SJSA1 (cell line): ENCODE data around the gene TUBGCP6. TPM values are rescaled to one million over a fixed set of nuclear protein-coding genes. Genes with fewer than 3 reads are reported as not detected.

Experiments
- DNase-seq, 2 experiments: peaks; one replicate each; pipeline ENCODE4 v3.0.0-alpha.2; 2015 to 2020; ENCODE audit warnings: low spot score in 2 of 2, low read depth in 1 of 2
- H3K27ac ChIP-seq: fragments of 250-450 bp; sonication (Bioruptor Pico); 2 replicates; pipeline ENCODE4 v1.5.1; 2020; ENCODE audit warnings: mild to moderate bottlenecking, moderate library complexity
- H3K27me3 ChIP-seq: fragments of 250-450 bp; sonication (Bioruptor Pico); replicated peaks from 2 replicates; pipeline ENCODE4 v1.5.1; 2020; ENCODE audit warnings: mild to moderate bottlenecking, moderate library complexity
- H3K36me3 ChIP-seq: fragments of 250-450 bp; sonication (Bioruptor Pico); 2 replicates; pipeline ENCODE4 v1.5.1; 2020; ENCODE audit warnings: mild to moderate bottlenecking
- H3K4me1 ChIP-seq: fragments of 250-450 bp; sonication (Bioruptor Pico); replicated peaks from 2 replicates; pipeline ENCODE4 v1.6.1; 2021; ENCODE audit warnings: mild to moderate bottlenecking
- H3K4me3 ChIP-seq: fragments of 250-450 bp; sonication (Bioruptor Pico); 2 replicates; pipeline ENCODE4 v1.5.1; 2020; ENCODE audit warnings: mild to moderate bottlenecking
- H3K9me3 ChIP-seq: fragments of 250-450 bp; sonication (Bioruptor Pico); replicated peaks from 2 replicates; pipeline ENCODE4 v1.5.1; 2020; ENCODE audit warnings: mild to moderate bottlenecking
- total RNA-seq: library from RNA; depleted of rRNA; stranded (reverse); fragments of >200 nt; shearing (Covaris generic); gene quantifications from 2 replicates; pipeline ENCODE4 v1.2.3, GENCODE V29; 2014

The TUBGCP6 gene
- total RNA-seq, 1 experiment from 2014 or later: 17.4 TPM

DNA sequence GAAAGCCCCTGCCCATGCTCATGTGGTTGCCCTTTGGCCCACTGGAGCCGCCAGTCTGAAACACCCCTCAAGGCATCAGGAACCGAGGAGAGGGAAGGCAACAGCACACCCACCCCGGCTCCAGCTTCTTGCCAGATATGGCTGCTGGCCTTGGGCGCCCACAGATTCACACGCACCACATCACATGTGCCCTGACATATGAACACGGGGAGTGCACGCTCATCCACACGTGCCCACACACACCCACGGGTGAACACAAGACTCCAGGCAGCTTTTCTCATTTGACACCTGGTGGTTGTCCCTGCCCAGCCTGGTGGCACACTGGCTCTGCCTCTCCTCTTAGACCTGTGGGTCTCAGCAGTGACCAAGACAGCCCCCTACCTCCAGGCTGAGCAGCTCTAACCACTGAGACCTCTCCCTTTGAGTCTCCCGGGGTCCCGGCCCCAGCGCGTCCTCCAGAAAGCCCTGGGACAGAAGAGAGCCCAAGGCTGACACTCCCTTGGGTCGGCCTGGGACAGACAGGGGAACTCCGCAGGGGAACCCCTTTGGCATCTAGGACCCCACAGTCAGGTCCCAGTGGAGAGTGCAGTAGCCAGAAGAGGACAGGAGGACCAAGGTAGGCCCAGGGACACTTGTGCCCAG, 19.4 kb upstream of the TUBGCP6 start:
- Histone ChIP-seq H3K36me3 (no peaks in the 10 kb centered on the region), H3K27me3 (peaks cover 36% of the 10 kb centered on the region), H3K4me1 (peaks cover 11% of the 10 kb centered on the region), H3K9me3 (peaks cover 9% of the 10 kb centered on the region), H3K4me3 (no peak overlapping the region), H3K27ac (no peak overlapping the region)
- DNase-seq: no peak

DNA sequence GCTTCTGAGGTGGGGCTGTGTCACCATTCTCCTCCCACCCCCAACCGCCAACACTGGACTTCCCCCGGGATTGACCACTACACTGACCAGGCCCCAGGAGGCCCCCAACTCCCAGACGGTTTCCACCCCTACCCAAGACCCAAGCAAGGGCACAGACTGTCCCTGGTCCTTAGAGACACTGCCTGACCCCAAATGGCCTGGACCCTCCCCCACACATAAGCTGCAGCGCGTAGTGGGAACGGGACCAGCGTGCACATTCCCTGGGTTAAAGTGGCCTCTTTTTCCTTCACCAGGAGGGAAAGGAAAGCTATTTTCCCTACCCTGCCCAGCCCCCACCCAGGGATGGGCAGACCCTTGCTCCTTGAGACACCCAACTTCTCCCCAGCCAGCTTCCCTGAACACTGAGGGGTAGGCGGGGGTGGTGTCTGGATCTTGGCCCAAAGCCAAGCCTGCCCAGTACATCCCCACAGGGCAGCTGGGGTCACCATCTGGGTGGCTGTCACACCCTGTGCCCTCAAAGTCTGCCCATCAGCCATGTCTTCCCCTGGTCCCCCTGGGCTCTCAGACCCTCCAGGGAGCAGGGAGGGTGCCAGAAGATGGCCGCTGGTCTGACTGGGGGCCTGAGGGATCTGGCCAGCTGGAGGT, 18.3 kb upstream of the TUBGCP6 start:
- Histone ChIP-seq H3K36me3 (no peaks in the 10 kb centered on the region), H3K4me1 (peaks cover 11% of the 10 kb centered on the region), H3K4me3 (no peak overlapping the region), H3K27me3 (peaks cover 26% of the 10 kb centered on the region), H3K9me3 (peaks cover 9% of the 10 kb centered on the region), H3K27ac (no peak overlapping the region)
- DNase-seq: no peak

- peaks cover 22% of the 10 kb centered on the region for H3K27me3 ChIP-seq
- no peak overlapping the region for H3K27ac ChIP-seq
- peaks cover 11% of the 10 kb centered on the region for H3K4me1 ChIP-seq
- no peaks in the 10 kb centered on the region for H3K36me3 ChIP-seq
- H3K4me3 ChIP-seq: no peak overlapping the region
- H3K9me3 ChIP-seq: peaks cover 9% of the 10 kb centered on the region
- DNase-seq: no peak
Measured at GRCh38 chr22:50262460-50262911, 17.7 kb upstream of the TUBGCP6 start.

- DNase-seq: no peak
Measured at GRCh38 chr22:50261615-50262459, 17.0 kb upstream of the TUBGCP6 start, which contains the start of gene MAPK12. Gene MAPK12 (minus strand): TSS chr22:50261683. CDS start chr22:50261509, 174 bp downstream.

DNA sequence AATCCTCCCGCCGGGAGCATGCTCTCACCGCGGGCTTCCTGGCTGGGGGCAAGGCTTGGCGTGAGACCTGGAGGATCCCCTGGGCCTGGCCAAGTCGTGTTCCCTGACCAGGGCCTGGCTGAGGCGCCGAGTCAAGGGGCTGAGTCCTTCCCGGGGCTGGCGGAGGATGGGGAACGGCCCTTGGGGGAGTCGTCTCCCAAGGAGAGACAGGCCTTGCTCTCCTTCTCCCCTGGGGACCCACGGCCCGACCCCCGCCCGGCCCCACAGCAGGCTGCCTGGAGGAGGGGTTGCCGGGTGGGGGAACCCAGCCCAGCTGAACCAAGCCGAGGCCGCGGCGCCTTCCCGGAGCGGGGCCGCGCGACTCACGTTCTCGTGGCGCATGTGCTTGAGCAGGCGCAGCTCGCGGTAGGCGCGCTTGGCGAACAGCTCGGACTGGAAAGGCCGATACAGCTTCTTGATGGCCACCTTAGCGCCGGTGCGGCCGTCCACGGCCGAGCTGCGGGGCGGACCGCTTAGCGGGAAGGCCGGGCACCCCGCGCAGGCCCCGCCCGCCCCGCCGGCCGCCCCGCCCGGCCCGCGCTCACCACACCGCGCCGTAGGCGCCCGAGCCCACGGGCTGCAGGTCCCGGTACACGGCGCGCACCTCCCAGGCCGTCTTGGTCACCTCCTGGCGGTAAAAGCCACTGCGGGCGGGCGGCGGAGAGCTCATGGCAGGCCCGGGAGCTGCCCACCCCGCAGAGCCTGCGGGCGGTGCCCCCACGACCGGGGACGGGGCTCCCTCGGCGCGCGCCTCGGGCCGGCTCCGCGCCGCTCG, 16.2 kb upstream of the TUBGCP6 start:
- Histone ChIP-seq H3K9me3 (no peaks in the 10 kb centered on the region), H3K27me3 (peaks cover 22% of the 10 kb centered on the region), H3K27ac (no peak overlapping the region), H3K4me1 (peaks cover 11% of the 10 kb centered on the region), H3K4me3 (peak overlapping the region; percentile 35), H3K36me3 (no peaks in the 10 kb centered on the region)
- DNase-seq: peak in 1 of 2 experiments; percentile 22

More at GRCh38 chr22:50261615-50262459, 17.0 kb upstream of the TUBGCP6 start, which contains the start of gene MAPK12:
- peak within 1 kb of the TSS; percentile 35 for H3K4me3 ChIP-seq
- H3K27me3 ChIP-seq: peaks cover 22% of the 10 kb centered on the region
- no peaks in the 10 kb centered on the region for H3K36me3 ChIP-seq
- peaks cover 4% of the 10 kb centered on the region for H3K9me3 ChIP-seq
- peaks cover 11% of the 10 kb centered on the region for H3K4me1 ChIP-seq
- H3K27ac ChIP-seq: no peak within 1 kb of the TSS

DNA sequence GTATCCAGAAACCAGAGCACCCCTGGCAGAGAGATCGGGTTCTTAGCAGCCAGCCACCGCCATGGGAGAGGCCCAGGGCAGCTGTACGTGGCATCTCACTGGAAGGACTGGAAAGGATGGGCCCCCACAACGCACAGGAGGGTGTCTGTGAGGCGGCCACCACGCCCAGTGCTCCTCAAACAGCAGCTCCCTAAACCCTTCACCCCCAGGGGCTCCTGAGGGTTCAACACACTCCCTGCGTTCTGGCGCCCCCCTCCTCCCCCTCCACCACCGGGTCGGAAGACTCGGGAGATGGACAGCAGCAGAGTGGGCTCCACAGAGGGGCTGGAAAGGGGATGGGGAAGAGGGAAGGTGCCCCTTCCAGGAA, 15.6 kb upstream of the TUBGCP6 start:
- no peak for DNase-seq
- Histone ChIP-seq H3K4me1 (peaks cover 11% of the 10 kb centered on the region), H3K9me3 (no peaks in the 10 kb centered on the region), H3K36me3 (no peaks in the 10 kb centered on the region), H3K27ac (no peak overlapping the region), H3K4me3 (peak overlapping the region; percentile 35; the same call in 1 of the 2 replicates), H3K27me3 (peaks cover 22% of the 10 kb centered on the region)

DNA sequence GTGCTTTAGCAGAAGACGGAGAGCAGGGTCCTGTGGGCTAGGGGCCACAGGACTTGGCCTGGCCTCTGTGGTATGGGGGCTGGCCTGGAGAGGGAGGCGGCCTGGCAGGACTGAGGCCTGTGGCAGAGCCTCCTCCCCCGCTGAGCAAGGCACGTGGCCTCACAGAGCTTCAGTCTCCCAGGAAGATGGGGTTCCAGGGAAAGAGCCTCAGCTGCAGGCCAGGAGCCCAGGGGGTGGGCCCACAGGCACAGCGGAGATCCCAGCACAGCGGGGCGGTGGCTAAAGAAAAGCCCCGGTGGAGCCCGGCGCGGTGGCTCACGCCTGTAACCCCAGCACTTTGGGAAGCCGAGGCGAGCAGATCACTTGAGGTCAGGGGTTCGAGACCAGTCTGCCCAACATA, 14.5 kb upstream of the TUBGCP6 start:
- peaks cover 22% of the 10 kb centered on the region for H3K27me3 ChIP-seq
- no peak for DNase-seq
- no peak overlapping the region for H3K27ac ChIP-seq
- H3K4me3 ChIP-seq: no peak overlapping the region
- H3K9me3 ChIP-seq: no peaks in the 10 kb centered on the region
- no peaks in the 10 kb centered on the region for H3K36me3 ChIP-seq
- H3K4me1 ChIP-seq: peaks cover 11% of the 10 kb centered on the region

- Histone ChIP-seq H3K27ac (no peak overlapping the region), H3K27me3 (peaks cover 22% of the 10 kb centered on the region), H3K4me1 (peaks cover 11% of the 10 kb centered on the region), H3K4me3 (no peak overlapping the region), H3K36me3 (no peaks in the 10 kb centered on the region), H3K9me3 (no peaks in the 10 kb centered on the region)
- no peak for DNase-seq
Measured at GRCh38 chr22:50258361-50259292, 13.8 kb upstream of the TUBGCP6 start.

DNA sequence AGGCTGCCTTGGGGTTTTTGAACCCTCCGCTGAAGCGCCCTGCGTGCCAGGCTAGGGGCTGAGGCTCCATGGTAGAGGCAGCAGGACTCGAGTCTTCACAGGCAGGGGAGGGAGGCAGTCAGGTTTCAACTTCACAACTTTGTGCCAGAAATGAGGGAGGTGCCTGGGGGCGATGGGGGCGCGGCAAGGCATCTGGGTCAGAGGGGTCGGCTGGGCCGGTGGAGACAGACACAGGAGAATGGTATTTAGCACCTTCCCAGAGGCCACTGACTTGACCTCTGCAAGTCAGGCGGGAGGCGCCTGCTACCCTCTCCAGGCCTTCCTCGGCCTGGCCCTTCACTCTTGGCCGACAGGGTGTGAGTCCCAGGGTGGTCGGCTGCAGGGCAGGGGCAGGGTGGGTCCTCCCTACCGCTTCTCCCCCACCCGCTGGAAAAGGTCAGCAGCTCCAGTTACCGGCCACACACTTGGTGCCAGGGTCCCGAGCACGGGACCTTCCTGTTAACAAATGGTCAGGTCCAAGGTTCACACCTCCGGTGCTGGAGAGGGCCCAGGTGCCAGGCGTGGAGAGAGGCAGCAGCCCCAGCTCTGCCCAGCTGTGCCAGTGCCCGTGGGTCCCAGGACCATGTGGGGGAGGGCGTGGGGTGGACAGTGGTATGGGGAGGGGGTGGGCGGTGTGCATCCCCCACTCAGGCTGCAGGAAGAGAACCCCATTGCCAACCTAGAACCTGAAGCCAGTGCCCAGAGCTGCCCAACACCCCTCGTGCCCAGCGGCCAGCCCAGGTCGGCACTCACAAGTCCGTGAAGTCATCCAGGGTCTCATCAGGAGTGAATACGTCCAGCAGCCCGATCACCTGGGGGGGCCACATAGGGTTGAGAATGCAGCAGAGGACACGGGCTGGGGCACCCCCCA, 12.9 kb upstream of the TUBGCP6 start:
- no peak for DNase-seq
- Histone ChIP-seq H3K27ac (no peak overlapping the region), H3K9me3 (no peaks in the 10 kb centered on the region), H3K27me3 (peaks cover 18% of the 10 kb centered on the region), H3K4me1 (peaks cover 11% of the 10 kb centered on the region), H3K4me3 (no peak overlapping the region), H3K36me3 (no peaks in the 10 kb centered on the region)

DNA sequence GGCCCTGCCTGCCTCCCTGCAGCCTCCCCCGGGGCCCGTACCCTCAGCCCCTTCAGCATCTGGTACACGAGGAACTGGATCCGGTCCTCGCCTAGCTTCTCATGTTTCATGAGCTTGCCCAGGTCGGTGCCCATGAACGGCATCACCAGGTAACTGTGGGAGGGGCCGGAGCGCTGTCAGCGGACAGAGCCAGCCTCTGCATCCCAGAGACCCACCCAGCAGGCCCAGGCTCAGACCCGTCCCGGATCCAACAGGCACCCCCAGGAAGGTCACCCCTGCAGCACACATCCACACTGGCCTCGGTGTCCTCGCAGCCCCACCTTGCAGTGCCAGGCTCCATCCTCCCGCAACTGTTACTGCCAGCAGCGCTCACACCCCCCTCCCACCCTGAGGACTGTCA, 12.2 kb upstream of the TUBGCP6 start:
- no peaks in the 10 kb centered on the region for H3K36me3 ChIP-seq
- H3K27me3 ChIP-seq: peaks cover 11% of the 10 kb centered on the region
- no peak overlapping the region for H3K27ac ChIP-seq
- H3K9me3 ChIP-seq: no peaks in the 10 kb centered on the region
- no peak overlapping the region for H3K4me3 ChIP-seq
- peaks cover 11% of the 10 kb centered on the region for H3K4me1 ChIP-seq
- DNase-seq: no peak

DNA sequence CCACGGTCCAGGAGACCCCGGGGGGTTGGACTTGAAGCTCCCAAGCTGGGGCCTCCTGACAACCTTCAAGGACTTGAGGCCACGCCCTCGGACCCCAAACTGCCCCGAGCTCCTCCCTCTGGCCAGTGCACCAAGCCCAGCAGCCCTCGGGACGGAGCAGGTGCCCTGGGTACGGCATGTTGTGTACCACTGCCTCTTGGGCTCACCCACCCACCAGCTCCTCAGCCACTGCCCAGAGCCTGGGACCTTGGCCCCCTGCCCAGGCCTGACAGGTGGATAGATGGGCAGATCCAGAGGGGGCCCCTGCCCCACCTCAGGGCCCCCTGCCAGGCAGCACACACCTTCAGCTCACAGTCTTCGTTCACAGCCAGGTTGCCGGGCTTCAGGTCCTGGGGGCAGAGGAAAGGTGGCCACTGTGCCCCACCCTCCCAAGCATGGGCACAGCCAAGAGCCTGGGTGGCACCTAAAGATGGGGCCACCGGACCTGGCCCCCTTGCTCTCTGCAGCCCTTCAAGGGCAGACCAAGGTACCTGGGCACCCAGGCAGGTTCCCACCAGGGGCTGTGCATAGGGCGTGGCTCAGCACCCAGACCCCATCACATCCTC, 11.5 kb upstream of the TUBGCP6 start:
- no peak for DNase-seq
- H3K36me3 ChIP-seq: no peaks in the 10 kb centered on the region
- H3K4me1 ChIP-seq: peaks cover 12% of the 10 kb centered on the region
- no peak overlapping the region for H3K4me3 ChIP-seq
- 0 out of 2 replicates have a peak, but pooled peaks cover 2% of the 10 kb centered on the region for H3K9me3 ChIP-seq
- no peak overlapping the region for H3K27ac ChIP-seq
- peaks cover 10% of the 10 kb centered on the region for H3K27me3 ChIP-seq
